HG03565 (cell line): ENCODE measurements around the gene PGLYRP4.

Experiments
- ATAC-seq: cut with Tn5 transposase; IDR thresholded peaks from one replicate; pipeline ENCODE4 v1.9.1; 2021; ENCODE audit warnings: mild to moderate bottlenecking, moderate library complexity; ENCODE audit not compliant: unreplicated experiment

The PGLYRP4 gene

DNA sequence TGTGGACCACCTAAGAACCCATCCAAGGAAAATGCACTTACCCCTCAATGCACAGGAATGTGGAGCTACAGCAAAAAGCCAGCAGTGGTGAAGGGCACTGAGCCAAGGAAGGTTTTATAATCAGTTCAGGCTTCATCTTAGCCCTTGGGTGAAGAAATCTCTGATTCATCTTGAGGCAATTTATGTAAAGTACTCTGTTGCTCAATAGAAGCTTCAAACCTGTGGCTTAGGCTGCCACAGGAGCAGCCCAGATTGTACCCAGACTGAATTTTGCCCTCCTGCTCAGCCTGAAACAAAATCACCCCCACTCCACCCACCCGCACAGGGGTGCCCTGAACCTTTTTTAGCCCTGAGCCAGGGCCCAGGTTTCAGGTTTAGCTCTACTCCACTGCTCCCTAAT lies 26.9 kb upstream of the PGLYRP4 start, which contains the start of gene S100A12:
Gene S100A12, minus strand, starts transcription at position 111 of the 400 bp plus-strand sequence. CDS start 1,029 bp downstream, outside the sequence.
- no peak for ATAC-seq

GRCh38 chr1:153374071-153374470 lies 25.4 kb upstream of the PGLYRP4 start:
- ATAC-seq: no peak

- no peak for ATAC-seq
Measured at GRCh38 chr1:153372571-153372970, 23.9 kb upstream of the PGLYRP4 start.

GRCh38 chr1:153371231-153371630 lies 22.6 kb upstream of the PGLYRP4 start:
- no peak for ATAC-seq

GRCh38 chr1:153370146-153370545 lies 21.5 kb upstream of the PGLYRP4 start:
- no peak for ATAC-seq

- ATAC-seq: no peak
Measured at GRCh38 chr1:153368495-153368894, 19.9 kb upstream of the PGLYRP4 start.

GRCh38 chr1:153367090-153367489 lies 18.4 kb upstream of the PGLYRP4 start:
- ATAC-seq: no peak

- no peak for ATAC-seq
Measured at GRCh38 chr1:153366261-153366660, 17.6 kb upstream of the PGLYRP4 start.

DNA sequence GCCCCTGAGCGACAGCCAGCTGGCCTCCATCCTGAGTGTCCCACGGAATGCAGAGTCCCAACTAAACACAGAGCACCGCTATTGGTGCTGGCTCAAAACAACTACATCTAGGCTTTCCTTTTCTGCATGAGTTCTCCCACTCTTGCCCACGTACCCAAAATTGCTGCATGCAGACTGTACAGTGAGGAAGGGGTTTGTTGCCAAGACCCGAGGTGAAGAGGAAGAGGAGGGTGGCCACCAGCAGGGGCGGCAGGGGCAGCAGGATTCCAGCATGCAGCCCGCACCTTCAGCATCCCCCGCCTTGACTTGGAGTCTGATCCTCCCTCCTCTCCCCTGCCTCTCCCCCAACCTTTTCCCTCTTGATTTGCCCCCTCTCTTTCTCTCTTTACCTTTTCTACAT lies 17.1 kb upstream of the PGLYRP4 start:
- ATAC-seq: no peak

- no peak for ATAC-seq
Measured at GRCh38 chr1:153364766-153365666, 16.4 kb upstream of the PGLYRP4 start.

- ATAC-seq: no peak
Measured at GRCh38 chr1:153364156-153364555, 15.5 kb upstream of the PGLYRP4 start.

DNA sequence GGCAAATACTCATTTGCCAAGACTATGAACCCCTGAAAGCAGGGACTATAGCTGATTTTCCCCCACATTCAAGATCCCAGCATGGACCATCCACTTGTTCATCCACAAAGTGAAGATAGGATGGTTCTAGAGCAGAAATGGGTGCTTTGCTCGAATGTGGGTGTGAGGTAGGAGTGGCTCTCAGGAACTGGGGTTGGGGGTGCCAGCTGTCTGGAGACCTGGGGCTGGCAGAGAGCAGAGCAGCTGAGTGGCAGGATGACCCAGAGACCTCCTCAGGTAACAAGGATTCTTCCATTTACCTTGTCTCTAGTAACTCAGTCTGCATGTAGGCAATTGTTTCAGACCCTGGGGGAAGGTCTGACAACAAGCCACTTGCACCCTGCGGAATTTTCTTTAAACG lies 15.0 kb upstream of the PGLYRP4 start:
- ATAC-seq: no peak

DNA sequence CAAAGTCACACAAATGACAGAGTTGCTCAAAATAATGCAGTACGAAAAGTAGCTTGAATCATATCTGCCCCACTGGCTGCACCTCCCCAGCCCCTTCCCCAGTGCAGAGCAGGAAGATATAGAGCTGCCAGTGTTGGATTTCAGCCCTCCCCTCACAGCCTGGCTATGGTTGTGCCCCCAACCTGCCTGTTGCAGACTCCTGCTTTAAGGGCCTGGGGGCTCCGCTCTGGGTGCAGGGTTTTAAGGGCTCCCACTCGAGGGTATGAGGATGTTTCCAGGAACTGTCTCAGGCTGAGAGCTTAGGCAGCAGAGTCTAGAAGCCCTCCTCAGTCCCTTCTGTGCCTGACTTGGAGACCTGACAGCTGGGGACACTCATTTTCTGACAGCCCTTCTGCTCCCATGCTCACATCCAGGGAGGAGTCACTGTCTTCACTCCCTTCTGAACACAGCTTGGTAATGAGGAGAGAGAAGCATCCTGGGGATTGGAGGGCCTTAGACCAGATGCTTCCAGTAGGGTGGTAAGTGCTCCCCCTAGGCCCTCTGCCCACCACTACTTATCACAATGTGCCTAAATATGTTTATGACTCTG lies 13.6 kb upstream of the PGLYRP4 start:
- ATAC-seq: no peak

DNA sequence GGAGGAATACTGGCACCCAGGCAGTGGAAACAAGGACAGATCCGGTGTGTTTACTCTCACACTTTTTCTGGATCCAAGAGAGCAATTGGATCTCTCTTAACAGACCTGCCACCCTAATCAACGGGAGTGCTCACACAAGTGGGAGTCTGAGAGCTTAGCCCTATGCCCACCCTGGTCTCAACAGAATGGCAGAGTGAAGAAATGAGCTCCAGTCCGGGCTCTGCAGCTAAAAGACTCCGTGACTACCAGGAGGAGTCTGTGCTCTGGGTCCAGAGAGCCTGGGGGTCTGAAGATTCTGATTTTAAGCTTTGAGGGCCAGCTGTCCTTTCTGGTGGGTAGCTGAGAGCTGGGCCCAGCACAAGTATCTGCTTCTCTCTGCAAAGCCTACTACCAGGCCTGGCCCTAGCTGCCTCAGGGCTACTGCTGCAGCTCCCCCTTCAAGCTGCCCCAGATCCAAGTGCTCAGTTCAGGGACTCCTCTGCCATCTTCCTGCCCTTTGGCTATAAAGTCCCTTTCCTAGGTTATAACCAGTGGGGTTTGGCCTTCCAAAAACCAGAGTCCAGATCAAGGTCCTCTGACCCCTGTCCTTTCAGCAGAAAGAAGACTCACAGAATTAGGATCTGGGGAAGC lies 13.0 kb upstream of the PGLYRP4 start:
- no peak for ATAC-seq

DNA sequence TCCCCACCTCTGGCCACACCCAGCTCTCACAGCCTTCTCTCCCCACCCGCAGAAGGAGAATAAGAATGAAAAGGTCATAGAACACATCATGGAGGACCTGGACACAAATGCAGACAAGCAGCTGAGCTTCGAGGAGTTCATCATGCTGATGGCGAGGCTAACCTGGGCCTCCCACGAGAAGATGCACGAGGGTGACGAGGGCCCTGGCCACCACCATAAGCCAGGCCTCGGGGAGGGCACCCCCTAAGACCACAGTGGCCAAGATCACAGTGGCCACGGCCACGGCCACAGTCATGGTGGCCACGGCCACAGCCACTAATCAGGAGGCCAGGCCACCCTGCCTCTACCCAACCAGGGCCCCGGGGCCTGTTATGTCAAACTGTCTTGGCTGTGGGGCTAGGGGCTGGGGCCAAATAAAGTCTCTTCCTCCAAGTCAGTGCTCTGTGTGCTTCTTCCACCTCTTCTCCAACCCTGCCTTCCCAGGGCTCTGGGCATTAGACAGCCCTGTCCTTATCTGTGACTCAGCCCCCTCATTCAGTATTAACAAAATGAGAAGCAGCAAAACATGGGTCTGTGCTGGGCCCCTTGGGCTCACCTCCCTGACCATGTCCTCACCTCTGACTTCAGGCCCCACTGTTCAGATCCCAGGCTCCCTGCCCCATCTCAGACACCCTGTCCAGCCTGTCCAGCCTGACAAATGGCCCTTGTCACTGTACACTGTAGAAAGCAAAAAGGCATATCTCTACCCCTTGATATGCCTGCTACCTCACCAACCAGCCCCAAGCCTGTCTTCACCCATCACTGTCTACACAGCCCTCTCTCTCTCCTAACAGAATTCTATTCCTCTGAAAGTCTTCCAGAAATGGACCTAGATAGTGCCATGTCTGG lies 12.2 kb upstream of the PGLYRP4 start:
- ATAC-seq: no peak

- no peak for ATAC-seq
Measured at GRCh38 chr1:153360190-153360589, 11.5 kb upstream of the PGLYRP4 start.

DNA sequence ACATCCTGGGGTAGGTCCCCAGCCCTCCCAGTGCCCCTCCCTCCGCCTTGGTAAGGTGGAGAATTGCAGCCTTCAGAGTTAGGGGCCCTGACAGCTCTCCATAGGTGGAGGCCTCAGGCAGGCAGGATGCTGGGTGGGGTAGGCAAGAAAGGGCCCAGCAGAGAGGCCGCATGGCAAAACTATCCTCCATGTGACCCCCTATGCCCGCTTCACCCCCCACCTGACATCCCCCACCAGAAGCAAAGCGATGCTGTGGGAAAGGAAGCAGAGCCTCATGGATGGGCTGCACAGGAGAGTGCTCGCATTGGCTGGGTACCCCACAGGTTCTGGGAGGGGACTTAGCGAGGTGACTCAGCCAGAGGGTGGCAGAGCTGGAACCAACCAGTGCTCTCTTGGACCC lies 10.6 kb upstream of the PGLYRP4 start:
- no peak for ATAC-seq

DNA sequence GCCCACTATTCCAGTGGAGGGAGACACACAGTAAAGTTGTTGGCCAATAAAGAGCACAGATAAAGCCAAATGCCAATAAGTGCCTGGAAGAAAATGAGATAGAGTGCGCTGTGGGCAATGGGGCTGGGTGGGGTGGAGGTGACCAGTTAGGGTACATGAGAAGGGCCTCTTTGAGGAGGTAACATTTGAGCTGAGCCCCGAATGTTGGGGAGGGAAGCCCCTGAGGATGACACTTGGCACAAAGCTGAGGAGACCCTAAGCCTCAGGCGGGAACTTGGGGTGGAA lies 10.0 kb upstream of the PGLYRP4 start:
- ATAC-seq: no peak

GRCh38 chr1:153357853-153358690 lies 9.4 kb upstream of the PGLYRP4 start, which contains the start of gene S100A9:
Gene S100A9 (plus strand): TSS chr1:153357854. CDS start chr1:153358284, 430 bp downstream.
- ATAC-seq: no peak
